Nephron progenitor cell (in vitro differentiated cells): ENCODE measurements around the gene RPRD1B.
A peak's percentile ranks its signal among the peaks of the same experiment; 100 is the strongest.

ENCODE experiments used
- DNase-seq: peaks from one replicate; pipeline ENCODE4 v3.0.0; 2021
- H3K27ac Mint-ChIP-seq: 2 replicates; pipeline ENCODE4 v1.8.0; 2021; ENCODE audit warnings: mild to moderate bottlenecking, moderate library complexity, mixed read lengths
- H3K27me3 Mint-ChIP-seq: 2 replicates; pipeline ENCODE4 v1.8.0; 2021; ENCODE audit warnings: mild to moderate bottlenecking, low read depth, mixed read lengths; ENCODE audit not compliant: poor library complexity
- H3K36me3 Mint-ChIP-seq: 2 replicates; pipeline ENCODE4 v1.8.0; 2021; ENCODE audit warnings: low read depth, mixed read lengths
- H3K4me1 Mint-ChIP-seq: 2 replicates; pipeline ENCODE4 v1.8.0; 2021; ENCODE audit warnings: mixed read lengths
- H3K4me3 Mint-ChIP-seq: 2 replicates; pipeline ENCODE4 v1.8.0; 2021; ENCODE audit warnings: mild to moderate bottlenecking, moderate library complexity, mixed read lengths
- H3K9me3 Mint-ChIP-seq: 2 replicates; pipeline ENCODE4 v1.8.0; 2021; ENCODE audit warnings: mild to moderate bottlenecking, moderate library complexity, mixed read lengths
- CTCF ChIP-seq: fragments of 200-600 bp; sonication (generic); IDR thresholded peaks from 2 replicates; pipeline ENCODE4 v1.5.0; 2021; ENCODE audit warnings: antibody characterized with exemption

Gene RPRD1B

GRCh38 chr20:38084425-38084951, 50.9 kb downstream of the RPRD1B start:
- H3K4me3 Mint-ChIP-seq, result no peak overlapping the region
- H3K27ac Mint-ChIP-seq, result peak overlapping the region; percentile 90
- H3K36me3 Mint-ChIP-seq, result peaks cover 87% of the 10 kb centered on the region
- no peak for TF ChIP-seq CTCF
- DNase-seq, result no peak
- peaks cover 35% of the 10 kb centered on the region for H3K9me3 Mint-ChIP-seq
- peaks cover 29% of the 10 kb centered on the region for H3K4me1 Mint-ChIP-seq
- H3K27me3 Mint-ChIP-seq, result no peaks in the 10 kb centered on the region

- H3K27me3 Mint-ChIP-seq, result no peaks in the 10 kb centered on the region
- H3K4me1 Mint-ChIP-seq, result peaks cover 29% of the 10 kb centered on the region
- no peak for TF ChIP-seq CTCF
- H3K4me3 Mint-ChIP-seq, result no peak overlapping the region
- H3K36me3 Mint-ChIP-seq, result peaks cover 86% of the 10 kb centered on the region
- no peak for DNase-seq
- H3K9me3 Mint-ChIP-seq, result peaks cover 29% of the 10 kb centered on the region
- H3K27ac Mint-ChIP-seq, result peak overlapping the region; percentile 90
These were observed 51.5 kb downstream of the RPRD1B start for GRCh38 chr20:38085026-38085425.

GRCh38 chr20:38089500-38089899, 56.0 kb downstream of the RPRD1B start:
- Mint-ChIP-seq H3K27ac (no peak overlapping the region), H3K4me1 (peaks cover 39% of the 10 kb centered on the region), H3K4me3 (no peak overlapping the region), H3K27me3 (no peaks in the 10 kb centered on the region), H3K36me3 (peaks cover 48% of the 10 kb centered on the region), H3K9me3 (no peaks in the 10 kb centered on the region)
- no peak for TF ChIP-seq CTCF
- no peak for DNase-seq

- Mint-ChIP-seq H3K9me3 (no peaks in the 10 kb centered on the region), H3K27me3 (no peaks in the 10 kb centered on the region), H3K36me3 (peaks cover 44% of the 10 kb centered on the region), H3K4me1 (peaks cover 39% of the 10 kb centered on the region), H3K4me3 (no peak overlapping the region), H3K27ac (peak overlapping the region; percentile 9)
- DNase-seq, result no peak
- TF ChIP-seq CTCF, result no peak
These were observed 56.5 kb downstream of the RPRD1B start for GRCh38 chr20:38090061-38090460.

GRCh38 chr20:38091441-38092216, 58.1 kb downstream of the RPRD1B start:
- H3K27me3 Mint-ChIP-seq, result no peaks in the 10 kb centered on the region
- H3K27ac Mint-ChIP-seq, result peak overlapping the region; percentile 16
- no peaks in the 10 kb centered on the region for H3K9me3 Mint-ChIP-seq
- TF ChIP-seq CTCF, result no peak
- H3K4me1 Mint-ChIP-seq, result peaks cover 37% of the 10 kb centered on the region
- DNase-seq, result no peak
- no peak overlapping the region for H3K4me3 Mint-ChIP-seq
- peaks cover 32% of the 10 kb centered on the region for H3K36me3 Mint-ChIP-seq
